ENCODE results near the gene CPNE4.

CPNE4 gene

DNA sequence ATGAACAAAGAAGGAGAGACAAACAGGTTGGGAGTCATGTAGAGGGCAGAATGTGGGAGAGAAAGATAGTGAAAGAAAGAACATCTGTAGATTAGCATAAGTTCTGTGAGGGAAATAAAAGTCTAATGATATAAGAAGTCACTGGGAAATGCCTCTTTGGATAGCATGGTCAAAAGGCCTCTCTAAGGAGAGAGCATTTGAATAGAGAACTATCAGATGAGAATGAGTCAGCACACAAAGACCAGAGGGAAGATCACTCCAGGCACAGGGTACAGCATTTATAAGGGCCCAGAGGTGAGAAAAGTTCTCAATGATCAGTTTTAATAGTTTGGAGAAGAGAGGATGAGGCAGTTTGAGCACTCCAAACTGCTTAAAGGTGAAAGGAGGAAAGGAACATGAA lies 7.9 kb upstream of the CPNE4 start:
- H3K27ac Mint-ChIP-seq: no peak overlapping the region
- no peaks in the 10 kb centered on the region for H3K4me1 Mint-ChIP-seq
- H3K36me3 Mint-ChIP-seq (ENCODE audit: low read depth): no peaks in the 10 kb centered on the region

DNA sequence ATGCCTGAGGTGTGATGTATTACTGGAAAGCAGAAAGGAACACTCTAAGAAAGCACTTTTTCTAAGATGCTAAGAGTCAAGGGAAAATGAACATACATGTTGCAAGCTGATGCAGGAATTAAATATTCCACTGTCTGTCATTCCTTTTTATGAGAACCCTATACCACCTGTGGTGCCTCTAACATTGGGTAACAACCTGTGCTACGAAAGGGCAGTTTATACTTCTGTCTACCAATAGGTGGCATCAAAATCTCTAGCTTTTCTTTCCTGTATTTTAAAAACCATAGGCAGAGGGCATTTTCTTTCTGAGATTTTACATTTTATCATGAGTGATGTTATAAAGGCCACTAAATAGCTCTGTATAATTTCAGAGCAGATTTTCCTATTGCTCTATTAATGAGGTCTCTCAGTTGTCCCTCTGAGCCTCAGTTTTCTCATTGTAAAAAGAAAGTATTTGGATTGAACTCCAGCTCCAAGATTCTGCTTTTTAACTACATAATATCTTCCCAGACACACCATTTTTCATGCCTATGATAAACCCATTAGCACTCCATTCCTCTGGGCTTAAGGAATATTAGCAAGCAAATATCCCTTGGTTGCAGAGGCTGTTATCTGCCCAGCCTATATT lies 3.5 kb upstream of the CPNE4 start:
- Mint-ChIP-seq H3K4me3 (no peak overlapping the region), H3K27ac (no peak overlapping the region), H3K4me1 (peaks cover 13% of the 10 kb centered on the region), H3K27me3 (ENCODE audit: low read depth, poor library complexity) (peaks cover 33% of the 10 kb centered on the region), H3K36me3 (ENCODE audit: low read depth) (no peaks in the 10 kb centered on the region), H3K9me3 (no peaks in the 10 kb centered on the region)
- DNase-seq: no peak
- TF ChIP-seq, protein P1, sequence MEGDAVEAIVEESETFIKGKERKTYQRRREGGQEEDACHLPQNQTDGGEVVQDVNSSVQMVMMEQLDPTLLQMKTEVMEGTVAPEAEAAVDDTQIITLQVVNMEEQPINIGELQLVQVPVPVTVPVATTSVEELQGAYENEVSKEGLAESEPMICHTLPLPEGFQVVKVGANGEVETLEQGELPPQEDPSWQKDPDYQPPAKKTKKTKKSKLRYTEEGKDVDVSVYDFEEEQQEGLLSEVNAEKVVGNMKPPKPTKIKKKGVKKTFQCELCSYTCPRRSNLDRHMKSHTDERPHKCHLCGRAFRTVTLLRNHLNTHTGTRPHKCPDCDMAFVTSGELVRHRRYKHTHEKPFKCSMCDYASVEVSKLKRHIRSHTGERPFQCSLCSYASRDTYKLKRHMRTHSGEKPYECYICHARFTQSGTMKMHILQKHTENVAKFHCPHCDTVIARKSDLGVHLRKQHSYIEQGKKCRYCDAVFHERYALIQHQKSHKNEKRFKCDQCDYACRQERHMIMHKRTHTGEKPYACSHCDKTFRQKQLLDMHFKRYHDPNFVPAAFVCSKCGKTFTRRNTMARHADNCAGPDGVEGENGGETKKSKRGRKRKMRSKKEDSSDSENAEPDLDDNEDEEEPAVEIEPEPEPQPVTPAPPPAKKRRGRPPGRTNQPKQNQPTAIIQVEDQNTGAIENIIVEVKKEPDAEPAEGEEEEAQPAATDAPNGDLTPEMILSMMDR (IDR thresholded peaks at IDR 0.05): peak; percentile 64

More for the DNA sequence above, 7.9 kb upstream of the CPNE4 start:
- DNase-seq: no peak
- Mint-ChIP-seq H3K27me3 (ENCODE audit: low read depth, poor library complexity) (peaks cover 10% of the 10 kb centered on the region), H3K4me3 (no peak overlapping the region), H3K9me3 (no peaks in the 10 kb centered on the region)
- TF ChIP-seq, protein P1 (IDR thresholded peaks at IDR 0.05): no peak

DNA sequence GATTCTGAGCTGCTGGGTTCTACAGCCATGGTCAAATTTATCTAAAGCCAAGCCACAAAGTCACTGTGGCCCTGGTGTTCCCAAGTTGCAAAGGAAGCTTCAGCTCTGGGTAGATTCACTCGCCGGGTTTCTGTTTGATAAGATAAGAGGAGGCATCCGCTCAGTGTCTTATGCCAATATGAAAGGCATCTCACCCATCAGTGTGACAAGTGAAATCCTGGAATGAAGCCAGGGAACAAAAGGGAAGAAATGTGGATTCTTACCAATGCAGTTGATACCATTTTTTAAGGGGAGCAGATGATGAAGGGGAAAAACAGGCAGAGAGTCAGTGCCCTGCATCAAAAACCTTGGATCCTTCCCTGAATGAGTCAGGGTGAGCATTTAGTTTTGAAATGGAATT lies 2.8 kb upstream of the CPNE4 start:
- Mint-ChIP-seq H3K4me3 (no peak overlapping the region), H3K27ac (no peak overlapping the region), H3K4me1 (peaks cover 18% of the 10 kb centered on the region), H3K36me3 (ENCODE audit: low read depth) (no peaks in the 10 kb centered on the region), H3K9me3 (no peaks in the 10 kb centered on the region), H3K27me3 (ENCODE audit: low read depth, poor library complexity) (peaks cover 41% of the 10 kb centered on the region)
- no peak for DNase-seq
- TF ChIP-seq, protein P1 (IDR thresholded peaks at IDR 0.05): no peak

DNA sequence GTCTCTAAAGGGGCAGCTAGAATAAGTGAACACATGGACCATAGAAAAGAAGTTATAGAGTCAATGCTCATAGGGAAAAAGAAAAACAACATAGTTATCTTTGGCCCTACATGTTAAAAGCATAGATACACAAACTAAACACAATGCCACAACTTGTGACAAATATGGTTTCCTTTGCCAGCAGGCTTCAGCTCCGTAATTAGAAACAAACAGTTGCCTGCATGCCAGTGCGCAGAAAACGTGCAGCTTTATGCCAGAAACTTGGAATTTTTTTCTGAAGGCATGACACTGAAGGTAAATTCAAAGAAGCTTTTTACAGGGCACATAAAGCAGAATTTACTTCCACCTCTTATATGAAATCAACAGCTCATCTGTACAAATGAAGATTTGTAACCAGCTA lies 2.2 kb upstream of the CPNE4 start:
- TF ChIP-seq, protein P1 (IDR thresholded peaks at IDR 0.05): no peak
- Mint-ChIP-seq H3K36me3 (ENCODE audit: low read depth) (no peaks in the 10 kb centered on the region), H3K4me1 (peaks cover 18% of the 10 kb centered on the region), H3K4me3 (no peak overlapping the region), H3K27ac (no peak overlapping the region), H3K27me3 (ENCODE audit: low read depth, poor library complexity) (peaks cover 44% of the 10 kb centered on the region), H3K9me3 (no peaks in the 10 kb centered on the region)
- no peak for DNase-seq

DNA sequence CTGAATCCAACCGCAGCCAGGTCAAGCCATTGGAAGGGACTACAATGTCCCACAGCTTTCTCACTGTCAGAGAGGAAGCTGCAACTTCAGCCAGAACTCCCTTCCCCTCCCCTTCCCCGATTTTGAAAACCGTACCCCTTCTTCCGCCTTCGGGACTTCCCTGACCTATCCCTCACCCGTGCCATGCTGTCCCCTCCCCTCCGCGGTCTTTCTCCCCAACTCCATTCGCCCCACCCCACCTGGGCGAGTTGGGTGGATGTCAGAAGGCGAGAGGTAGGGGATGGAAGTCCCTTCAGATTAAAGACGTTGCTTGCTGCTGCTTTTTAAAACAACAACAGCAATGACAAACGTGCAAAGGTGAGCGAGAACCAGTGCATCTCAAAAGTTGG lies 723 bp downstream of the CPNE4 start:
- H3K4me1 Mint-ChIP-seq: peaks cover 18% of the 10 kb centered on the region
- peak; percentile 5 for DNase-seq
- no peaks in the 10 kb centered on the region for H3K9me3 Mint-ChIP-seq
- H3K4me3 Mint-ChIP-seq: peak overlapping the region; percentile 86
- TF ChIP-seq, protein P1 (IDR thresholded peaks at IDR 0.05): no peak
- H3K36me3 Mint-ChIP-seq (ENCODE audit: low read depth): no peaks in the 10 kb centered on the region
- H3K27ac Mint-ChIP-seq: no peak overlapping the region
- peaks cover 45% of the 10 kb centered on the region for H3K27me3 Mint-ChIP-seq (ENCODE audit: low read depth, poor library complexity)

DNA sequence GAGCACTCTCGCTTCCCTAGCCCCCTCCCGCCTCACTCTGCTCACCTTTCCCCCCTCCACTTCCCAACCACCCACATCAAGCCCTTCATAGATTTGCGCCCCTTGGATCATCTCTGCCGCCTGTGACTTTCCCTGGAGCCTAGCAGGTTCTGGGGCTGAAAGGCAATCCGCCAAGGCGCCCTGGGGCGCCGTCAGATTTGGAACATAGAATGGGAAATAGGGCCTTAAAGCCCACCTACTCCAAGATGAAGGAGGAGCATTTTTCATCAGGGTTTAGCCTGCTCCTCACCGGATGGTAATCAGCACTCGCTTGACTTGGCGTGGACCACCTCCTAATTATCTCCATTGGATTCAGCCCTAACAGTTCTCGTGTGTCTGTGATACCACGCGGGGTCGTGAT lies 1.3 kb downstream of the CPNE4 start:
- DNase-seq: no peak
- TF ChIP-seq, protein P1 (IDR thresholded peaks at IDR 0.05): no peak
- Mint-ChIP-seq H3K9me3 (no peaks in the 10 kb centered on the region), H3K27me3 (ENCODE audit: low read depth, poor library complexity) (peaks cover 45% of the 10 kb centered on the region), H3K27ac (no peak overlapping the region), H3K4me3 (peak overlapping the region; percentile 86), H3K4me1 (peaks cover 18% of the 10 kb centered on the region), H3K36me3 (ENCODE audit: low read depth) (no peaks in the 10 kb centered on the region)
